ENCODE results near the gene ERC2. TPM values are rescaled to one million over a fixed set of nuclear protein-coding genes. Genes with fewer than 3 reads are reported as not detected.

The ERC2 gene
- total and polyA plus RNA-seq, 2 donors (not counting 3 experiments of a cell fraction or from before 2014, with no cell fraction given): 5.6 to 15.5 TPM

DNA sequence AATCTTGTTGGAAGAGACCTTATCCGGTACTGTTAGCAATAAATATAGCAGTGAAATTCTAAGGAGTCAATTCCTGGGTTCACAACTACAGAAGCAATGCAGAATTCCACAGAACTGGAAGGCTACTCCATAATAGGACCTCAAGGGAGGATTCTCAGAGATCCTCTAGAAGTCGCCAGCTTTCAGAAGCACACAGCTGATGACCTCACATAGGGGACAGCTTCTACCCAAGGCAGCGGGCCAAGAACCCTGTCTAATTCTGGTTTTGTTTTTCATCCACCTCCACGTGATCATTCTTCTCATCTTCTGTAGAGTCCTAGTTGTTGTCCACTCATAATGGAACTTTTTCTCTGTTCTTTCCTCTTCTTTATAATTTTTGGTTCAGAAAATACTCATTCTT lies 99.4 kb downstream of the ERC2 start:
- no peaks in the 10 kb centered on the region for H3K9me3 ChIP-seq (replicated peaks; ENCODE audit: control insufficient read depth, insufficient read depth, low read length)
- H3K27me3 ChIP-seq (ENCODE audit: control insufficient read depth in 2 of 2, insufficient read depth in 2 of 2, low read length in 2 of 2): no peaks in the 10 kb centered on the region
- FAIRE-seq: no peak
- no peak overlapping the region for H3K4me3 ChIP-seq (replicated peaks in 1 of 3; ENCODE audit: insufficient read depth in 1 of 3, low read depth in 1 of 3, low read length in 3 of 3)
- no peaks in the 10 kb centered on the region for H4K20me1 ChIP-seq (replicated peaks; ENCODE audit: control insufficient read depth, extremely low read depth, insufficient read depth, low read length)
- no peaks in the 10 kb centered on the region for H3K36me3 ChIP-seq (ENCODE audit: control insufficient read depth in 2 of 2, extremely low read depth in 1 of 2, insufficient read depth in 2 of 2, low read length in 2 of 2)
- ChIA-PET CTCF (no interaction called here), POLR2A (no interaction called here)
- intact Hi-C loops (cut with micrococcal nuclease) (no loop called here), dilution Hi-C loops (cut with MboI; ENCODE audit: extremely low pct_ligation_motif_present, low sequenced_read_pairs) (no loop called here)
- H3K9ac ChIP-seq (replicated peaks; ENCODE audit: extremely low read depth, insufficient read depth, low read length): no peak overlapping the region
- H3K4me1 ChIP-seq (ENCODE audit: control insufficient read depth, extremely low read depth, insufficient read depth, low read length): no peaks in the 10 kb centered on the region
- no TSS peak for BruUV-seq (replicated peaks)
- no peaks in the 10 kb centered on the region for H3K9me1 ChIP-seq (replicated peaks; ENCODE audit: control insufficient read depth, extremely low read depth, insufficient read depth, low read length)
- TF ChIP-seq POLR2A (IDR thresholded peaks at IDR 0.05; ENCODE audit: low read depth, low read length): no peak
- TF ChIP-seq POLR2AphosphoS5 (IDR thresholded peaks at IDR 0.05; ENCODE audit: insufficient read depth, low read depth, low read length): no peak
- TF ChIP-seq GATA2 (IDR thresholded peaks at IDR 0.05; ENCODE audit: insufficient read depth, insufficient read length, low read depth, low read length): no peak
- no peak for TF ChIP-seq JUN (IDR thresholded peaks at IDR 0.05; ENCODE audit: borderline replicate concordance, insufficient read depth, insufficient read length, low read depth)
- no peak for TF ChIP-seq FOS (IDR thresholded peaks at IDR 0.05; ENCODE audit: borderline replicate concordance, insufficient read depth, low read length)
- no peak for TF ChIP-seq MYC (IDR thresholded peaks at IDR 0.05; ENCODE audit: low read depth, low read length)
- no peak for TF ChIP-seq MAX (IDR thresholded peaks at IDR 0.05; ENCODE audit: insufficient read depth, insufficient read length)
- no peak for TF ChIP-seq EZH2 (IDR thresholded peaks at IDR 0.05; ENCODE audit: borderline replicate concordance, low read depth, low read length, severe bottlenecking)
- no peak for TF ChIP-seq CTCF (IDR thresholded peaks at IDR 0.05; ENCODE audit: extremely low read depth in 1 of 2, insufficient read depth in 1 of 2, low read depth in 1 of 2, low read length in 2 of 2)
- no peak overlapping the region for H3K4me2 ChIP-seq (ENCODE audit: insufficient read depth, low read length)
- no peak overlapping the region for H2AFZ ChIP-seq (ENCODE audit: low read depth, low read length)
- no peak overlapping the region for H3K27ac ChIP-seq (ENCODE audit: insufficient read depth, low read depth, low read length)
- DNase-seq (ENCODE audit: low read depth, low spot score): no peak
- H3K79me2 ChIP-seq (ENCODE audit: control insufficient read depth, insufficient read depth, low read length): no peaks in the 10 kb centered on the region
